ENCODE measurements around the gene STK11IP.

STK11IP gene

DNA sequence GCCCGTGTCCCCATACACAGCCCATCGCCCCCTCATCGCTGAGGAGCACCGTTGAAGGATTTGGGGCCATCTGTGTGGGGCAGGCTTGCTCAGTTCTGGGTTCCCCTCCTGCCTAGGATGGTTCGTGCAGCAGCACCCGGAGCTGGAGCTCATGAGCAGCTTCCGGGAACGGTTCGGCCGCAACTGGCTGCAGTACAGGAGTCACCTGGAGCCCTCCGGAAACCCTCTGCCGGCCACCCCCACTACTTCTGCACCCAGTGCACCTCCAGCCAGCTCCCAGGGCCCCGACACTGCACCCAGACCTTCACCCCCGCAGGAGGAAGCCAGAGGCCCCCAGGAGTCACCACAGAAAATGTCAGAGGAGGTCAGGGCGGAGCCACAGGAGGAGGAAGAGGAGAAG lies 10.3 kb downstream of the STK11IP start:
- no peaks in the 10 kb centered on the region for H4K20me1 ChIP-seq (ENCODE audit: insufficient read depth, low read length)
- no peak for DNase-seq
- H3K9me2 ChIP-seq (replicated peaks; ENCODE audit: insufficient read depth, low read length): no peaks in the 10 kb centered on the region
- no peak overlapping the region for H3K4me2 ChIP-seq (ENCODE audit: low read depth, low read length)
- no peak overlapping the region for H3K9ac ChIP-seq (ENCODE audit: low read length)
- no peaks in the 10 kb centered on the region for H3K36me3 ChIP-seq (replicated peaks; ENCODE audit: insufficient read depth, low read length)
- H3F3A ChIP-seq (ENCODE audit: insufficient read depth, low read length): no peaks in the 10 kb centered on the region
- H3K27me3 ChIP-seq (replicated peaks; ENCODE audit: insufficient read depth, low read length): no peaks in the 10 kb centered on the region
- TF ChIP-seq EZH2 (optimal IDR thresholded peaks at IDR 0.05; ENCODE audit: low read depth, low read length) (no peak), EZH2phosphoT487 (IDR thresholded peaks at IDR 0.05; ENCODE audit: low read length) (no peak)
- TF ChIP-seq, protein P1, sequence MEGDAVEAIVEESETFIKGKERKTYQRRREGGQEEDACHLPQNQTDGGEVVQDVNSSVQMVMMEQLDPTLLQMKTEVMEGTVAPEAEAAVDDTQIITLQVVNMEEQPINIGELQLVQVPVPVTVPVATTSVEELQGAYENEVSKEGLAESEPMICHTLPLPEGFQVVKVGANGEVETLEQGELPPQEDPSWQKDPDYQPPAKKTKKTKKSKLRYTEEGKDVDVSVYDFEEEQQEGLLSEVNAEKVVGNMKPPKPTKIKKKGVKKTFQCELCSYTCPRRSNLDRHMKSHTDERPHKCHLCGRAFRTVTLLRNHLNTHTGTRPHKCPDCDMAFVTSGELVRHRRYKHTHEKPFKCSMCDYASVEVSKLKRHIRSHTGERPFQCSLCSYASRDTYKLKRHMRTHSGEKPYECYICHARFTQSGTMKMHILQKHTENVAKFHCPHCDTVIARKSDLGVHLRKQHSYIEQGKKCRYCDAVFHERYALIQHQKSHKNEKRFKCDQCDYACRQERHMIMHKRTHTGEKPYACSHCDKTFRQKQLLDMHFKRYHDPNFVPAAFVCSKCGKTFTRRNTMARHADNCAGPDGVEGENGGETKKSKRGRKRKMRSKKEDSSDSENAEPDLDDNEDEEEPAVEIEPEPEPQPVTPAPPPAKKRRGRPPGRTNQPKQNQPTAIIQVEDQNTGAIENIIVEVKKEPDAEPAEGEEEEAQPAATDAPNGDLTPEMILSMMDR (IDR thresholded peaks at IDR 0.05; ENCODE audit: low read length): no peak
- H3K4me1 ChIP-seq (ENCODE audit: low read length): peaks cover 5% of the 10 kb centered on the region
- H2AFZ ChIP-seq (ENCODE audit: low read length): no peak overlapping the region
- no peak overlapping the region for H3K27ac ChIP-seq (ENCODE audit: low read length)
- H3K79me2 ChIP-seq (ENCODE audit: low read length): no peaks in the 10 kb centered on the region
- no peaks in the 10 kb centered on the region for H3K9me3 ChIP-seq (replicated peaks; ENCODE audit: insufficient read depth, low read length)
- no peak overlapping the region for H3K4me3 ChIP-seq (ENCODE audit: low read length)

GRCh38 chr2:219608399-219608964 lies 10.8 kb downstream of the STK11IP start:
- no peaks in the 10 kb centered on the region for H3K36me3 ChIP-seq (replicated peaks; ENCODE audit: insufficient read depth, low read length)
- no peak for TF ChIP-seq EZH2 (optimal IDR thresholded peaks at IDR 0.05; ENCODE audit: low read depth, low read length)
- no peak for TF ChIP-seq EZH2phosphoT487 (IDR thresholded peaks at IDR 0.05; ENCODE audit: low read length)
- TF ChIP-seq, protein P1 (IDR thresholded peaks at IDR 0.05; ENCODE audit: low read length): no peak
- H3K4me3 ChIP-seq (ENCODE audit: low read length): no peak overlapping the region
- no peak overlapping the region for H3K4me2 ChIP-seq (ENCODE audit: low read depth, low read length)
- no peaks in the 10 kb centered on the region for H3K27me3 ChIP-seq (replicated peaks; ENCODE audit: insufficient read depth, low read length)
- no peak overlapping the region for H2AFZ ChIP-seq (ENCODE audit: low read length)
- no peaks in the 10 kb centered on the region for H3F3A ChIP-seq (ENCODE audit: insufficient read depth, low read length)
- no peak overlapping the region for H3K27ac ChIP-seq (ENCODE audit: low read length)
- no peaks in the 10 kb centered on the region for H3K9me3 ChIP-seq (replicated peaks; ENCODE audit: insufficient read depth, low read length)
- H3K9ac ChIP-seq (ENCODE audit: low read length): no peak overlapping the region
- no peaks in the 10 kb centered on the region for H3K79me2 ChIP-seq (ENCODE audit: low read length)
- peaks cover 5% of the 10 kb centered on the region for H3K4me1 ChIP-seq (ENCODE audit: low read length)
- no peaks in the 10 kb centered on the region for H3K9me2 ChIP-seq (replicated peaks; ENCODE audit: insufficient read depth, low read length)
- DNase-seq: no peak
- H4K20me1 ChIP-seq (ENCODE audit: insufficient read depth, low read length): no peaks in the 10 kb centered on the region

DNA sequence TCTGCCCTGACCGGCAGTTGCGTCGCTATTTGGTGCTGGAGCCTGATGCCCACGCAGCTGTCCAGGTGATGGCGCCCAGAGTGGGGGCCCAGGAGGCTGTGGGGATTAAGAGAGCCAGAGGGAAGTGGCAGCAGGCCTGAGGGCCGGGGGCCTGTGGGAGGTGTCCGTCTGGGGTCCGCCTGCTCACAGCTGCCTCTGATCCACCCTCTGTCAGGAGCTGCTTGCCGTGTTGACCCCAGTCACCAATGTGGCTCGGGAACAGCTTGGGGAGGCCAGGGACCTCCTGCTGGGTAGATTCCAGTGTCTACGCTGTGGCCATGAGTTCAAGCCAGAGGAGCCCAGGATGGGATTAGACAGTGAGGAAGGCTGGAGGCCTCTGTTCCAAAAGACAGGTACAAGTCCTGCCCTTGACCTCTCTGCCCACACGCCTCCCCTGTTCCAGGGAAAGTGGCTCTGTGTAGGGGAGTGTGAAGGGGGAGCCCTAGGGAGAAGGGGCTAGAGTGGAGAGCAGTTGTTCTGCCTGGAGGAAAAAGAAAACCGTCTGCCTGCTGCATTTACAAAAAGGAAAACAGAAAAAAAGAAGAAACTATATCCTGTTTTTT lies 11.6 kb downstream of the STK11IP start:
- TF ChIP-seq, protein P1 (IDR thresholded peaks at IDR 0.05; ENCODE audit: low read length): no peak
- no peak for TF ChIP-seq EZH2 (optimal IDR thresholded peaks at IDR 0.05; ENCODE audit: low read depth, low read length)
- TF ChIP-seq EZH2phosphoT487 (IDR thresholded peaks at IDR 0.05; ENCODE audit: low read length): no peak
- Histone ChIP-seq H3K9me2 (replicated peaks; ENCODE audit: insufficient read depth, low read length) (no peaks in the 10 kb centered on the region), H3K27me3 (replicated peaks; ENCODE audit: insufficient read depth, low read length) (no peaks in the 10 kb centered on the region), H3K9ac (ENCODE audit: low read length) (no peak overlapping the region), H3K4me2 (ENCODE audit: low read depth, low read length) (no peak overlapping the region), H3F3A (ENCODE audit: insufficient read depth, low read length) (no peaks in the 10 kb centered on the region), H3K36me3 (replicated peaks; ENCODE audit: insufficient read depth, low read length) (no peaks in the 10 kb centered on the region), H3K27ac (ENCODE audit: low read length) (no peak overlapping the region), H3K9me3 (replicated peaks; ENCODE audit: insufficient read depth, low read length) (no peaks in the 10 kb centered on the region), H3K79me2 (ENCODE audit: low read length) (no peaks in the 10 kb centered on the region), H4K20me1 (ENCODE audit: insufficient read depth, low read length) (no peaks in the 10 kb centered on the region), H3K4me1 (ENCODE audit: low read length) (peaks cover 5% of the 10 kb centered on the region), H3K4me3 (ENCODE audit: low read length) (no peak overlapping the region), H2AFZ (ENCODE audit: low read length) (no peak overlapping the region)
- no peak for DNase-seq
